Measurements from ENCODE around the gene DDIAS.
"Not testable (repeated sequence)": the region's sequence is repeated elsewhere in the genome, so short reads cannot be mapped to it uniquely, and the experiment has no call there.

Gene DDIAS

GRCh38 chr11:82889133-82890001 lies 12.2 kb upstream of the DDIAS start:
- no peak for DNase-seq (ENCODE audit: low spot score)

- no peak for DNase-seq (ENCODE audit: low spot score)
These were observed 11.6 kb upstream of the DDIAS start for GRCh38 chr11:82890002-82890341.

GRCh38 chr11:82890936-82891335 lies 10.6 kb upstream of the DDIAS start:
- DNase-seq (ENCODE audit: low spot score): no peak

- no peak for DNase-seq (ENCODE audit: low spot score)
These were observed 8.8 kb upstream of the DDIAS start for GRCh38 chr11:82892611-82893169.

GRCh38 chr11:82895437-82896091 lies 6.0 kb upstream of the DDIAS start:
- no peak for DNase-seq (ENCODE audit: low spot score)

- DNase-seq (ENCODE audit: low spot score): no peak
These were observed 5.4 kb upstream of the DDIAS start for GRCh38 chr11:82896183-82896582.

GRCh38 chr11:82898241-82898640 lies 3.3 kb upstream of the DDIAS start:
- DNase-seq (ENCODE audit: low spot score): no peak

GRCh38 chr11:82899186-82899820 lies 2.2 kb upstream of the DDIAS start:
- peak; percentile 16 for DNase-seq (ENCODE audit: low spot score)

- no peak for DNase-seq (ENCODE audit: low spot score)
These were observed 1.6 kb upstream of the DDIAS start for GRCh38 chr11:82899957-82900276.

GRCh38 chr11:82900277-82901164 lies 1.0 kb upstream of the DDIAS start, which contains the start of gene PRCP:
Gene PRCP, minus strand, starts transcription at chr11:82900430. Its CDS starts 28 bp downstream, at chr11:82900402.
- peak; percentile 93 for DNase-seq (ENCODE audit: low spot score)

GRCh38 chr11:82901922-82902485 lies 468 bp downstream of the DDIAS start:
- no peak for DNase-seq (ENCODE audit: low spot score)

- no peak for DNase-seq (ENCODE audit: low spot score)
These were observed 1.3 kb downstream of the DDIAS start for GRCh38 chr11:82902880-82903279.

- DNase-seq (ENCODE audit: low spot score): no peak
These were observed 2.5 kb downstream of the DDIAS start for GRCh38 chr11:82903843-82904586.

- DNase-seq (ENCODE audit: low spot score): peak; percentile 63
These were observed 4.7 kb downstream of the DDIAS start for GRCh38 chr11:82906236-82906635.

GRCh38 chr11:82906931-82907330 lies 5.4 kb downstream of the DDIAS start:
- no peak for DNase-seq (ENCODE audit: low spot score)

GRCh38 chr11:82907371-82907770 lies 5.8 kb downstream of the DDIAS start:
- no peak for DNase-seq (ENCODE audit: low spot score)

GRCh38 chr11:82908311-82908710 lies 6.8 kb downstream of the DDIAS start:
- no peak for DNase-seq (ENCODE audit: low spot score)

- no peak for DNase-seq (ENCODE audit: low spot score)
These were observed 7.6 kb downstream of the DDIAS start for GRCh38 chr11:82909015-82909640.

- DNase-seq (ENCODE audit: low spot score): not testable (repeated sequence)
These were observed 18.2 kb downstream of the DDIAS start for GRCh38 chr11:82919786-82920185.

- not testable (repeated sequence) for DNase-seq (ENCODE audit: low spot score)
These were observed 18.7 kb downstream of the DDIAS start for GRCh38 chr11:82920227-82920626.
